Measurements from ENCODE around the gene KHDRBS1. TPM values are rescaled to one million over a fixed set of nuclear protein-coding genes. Genes with fewer than 3 reads are reported as not detected.

KHDRBS1 gene
- total RNA-seq, 6 experiments from 2014 or later = 22.8 to 38.2 (median 34.0) TPM

- no peaks in the 10 kb centered on the region for H3K9me3 ChIP-seq
- no peaks in the 10 kb centered on the region for H3K4me1 ChIP-seq
- TF ChIP-seq CTCF (IDR thresholded peaks at IDR 0.05) = no peak
- no peak for TF ChIP-seq POLR2A (IDR thresholded peaks at IDR 0.05)
- intact Hi-C loops (cut with DNase I) = no loop called here
- ATAC-seq (no peak), DNase-seq (no peak)
- H3K4me3 ChIP-seq = no peak overlapping the region
- H3K36me3 ChIP-seq = peaks cover 0 to 17% (median 9%) of the 10 kb centered on the region in 4 donors
- no peaks in the 10 kb centered on the region for H3K27me3 ChIP-seq
- no peak overlapping the region for H3K27ac ChIP-seq
- 75% methylated on average over 1 of the region's 3 CpGs for WGBS (ENCODE audit: insufficient coverage, low coverage, low lambda C conversion rate, missing lambda C conversion rate)
Observed at GRCh38 chr1:32028746-32029145, 15.1 kb downstream of the KHDRBS1 start.

GRCh38 chr1:32031578-32032274, 18.1 kb downstream of the KHDRBS1 start:
- intact Hi-C loops (cut with DNase I) = no loop called here
- Histone ChIP-seq H3K27me3 (no peaks in the 10 kb centered on the region), H3K4me1 (no peaks in the 10 kb centered on the region), H3K4me3 (no peak overlapping the region), H3K9me3 (no peaks in the 10 kb centered on the region), H3K27ac (no peak overlapping the region), H3K36me3 (peaks cover 0 to 38% (median 18%) of the 10 kb centered on the region in 4 donors)
- WGBS (ENCODE audit: insufficient coverage, low coverage, low lambda C conversion rate, missing lambda C conversion rate) = 93% methylated on average over 8 of the region's 8 CpGs
- DNase-seq = no peak
- no peak for ATAC-seq
- no peak for TF ChIP-seq POLR2A (IDR thresholded peaks at IDR 0.05)
- no peak for TF ChIP-seq CTCF (IDR thresholded peaks at IDR 0.05)

GRCh38 chr1:32032275-32032615, 18.6 kb downstream of the KHDRBS1 start:
- DNase-seq = no peak
- no peak for TF ChIP-seq POLR2A (IDR thresholded peaks at IDR 0.05)
- TF ChIP-seq CTCF (IDR thresholded peaks at IDR 0.05) = no peak
- 80% methylated on average over 2 of the region's 2 CpGs for WGBS (ENCODE audit: insufficient coverage, low coverage, low lambda C conversion rate, missing lambda C conversion rate)
- ATAC-seq = no peak
- no peak overlapping the region for H3K4me3 ChIP-seq
- no peaks in the 10 kb centered on the region for H3K4me1 ChIP-seq
- intact Hi-C loops (cut with DNase I) = no loop called here
- no peaks in the 10 kb centered on the region for H3K27me3 ChIP-seq
- H3K36me3 ChIP-seq = peaks cover 0 to 43% (median 21%) of the 10 kb centered on the region in 4 donors
- no peak overlapping the region for H3K27ac ChIP-seq
- H3K9me3 ChIP-seq = no peaks in the 10 kb centered on the region

GRCh38 chr1:32035119-32035518, 21.5 kb downstream of the KHDRBS1 start:
- H3K4me1 ChIP-seq = no peaks in the 10 kb centered on the region
- H3K4me3 ChIP-seq = no peak overlapping the region
- H3K36me3 ChIP-seq = peaks cover 0 to 72% (median 43%) of the 10 kb centered on the region in 4 donors
- intact Hi-C loops (cut with DNase I) = no loop called here
- ATAC-seq (no peak), DNase-seq (no peak)
- no peaks in the 10 kb centered on the region for H3K9me3 ChIP-seq
- H3K27ac ChIP-seq = no peak overlapping the region
- TF ChIP-seq CTCF (IDR thresholded peaks at IDR 0.05) = no peak
- no peak for TF ChIP-seq POLR2A (IDR thresholded peaks at IDR 0.05)
- WGBS (ENCODE audit: insufficient coverage, low coverage, low lambda C conversion rate, missing lambda C conversion rate) = 78% methylated on average over 3 of the region's 3 CpGs
- H3K27me3 ChIP-seq = no peaks in the 10 kb centered on the region

Measured in right lobe of liver (tissue), 6 donors.